Right renal pelvis (tissue), 4 donors: ENCODE results near the gene POMGNT2. TPM values are rescaled to one million over a fixed set of nuclear protein-coding genes. Genes with fewer than 3 reads are reported as not detected.
"Not testable (repeated sequence)": the region's sequence is repeated elsewhere in the genome, so short reads cannot be mapped to it uniquely, and the experiment has no call there.

Source experiments
- DNase-seq, 4 donors: peaks; one replicate each; pipeline ENCODE4 v3.0.0-alpha.2; 2013; ENCODE audit warnings: low read depth in 4 of 4, low spot score in 3 of 4, missing footprints in 1 of 4
- polyA plus RNA-seq, 4 donors: library from polyadenylated mRNA; unstranded; fragments of 120-200 nt; gene quantifications; one replicate each; pipeline ENCODE4 v1.2.1, GENCODE V29; 2013; ENCODE audit not compliant: insufficient read length in 4 of 4

Gene POMGNT2
- polyA plus RNA-seq, 4 donors, result 20.3 to 26.9 (median 21.7) TPM

DNA sequence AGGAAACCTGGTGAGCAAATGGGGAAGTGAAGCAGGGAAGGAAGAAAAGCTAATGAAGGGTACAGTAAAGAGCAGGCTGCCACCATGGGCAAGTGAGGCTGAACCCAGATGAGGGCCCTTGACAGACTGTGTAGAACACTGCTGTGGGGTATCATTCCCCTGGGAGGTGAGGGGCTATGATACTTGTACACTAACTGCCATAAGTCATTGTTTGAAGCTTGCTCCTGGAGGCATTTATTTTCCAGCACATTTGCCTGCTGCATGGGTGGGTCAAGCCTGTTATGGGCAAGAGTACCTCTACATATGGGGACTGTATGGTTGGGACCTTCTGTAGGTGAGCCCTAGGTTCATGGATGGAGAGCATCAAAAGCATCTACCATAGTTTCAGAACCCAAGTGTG is 57.4 kb downstream of the POMGNT2 start:
- DNase-seq, result no peak

- DNase-seq, result no peak
Measured at GRCh38 chr3:43046583-43046982, 59.3 kb downstream of the POMGNT2 start.

DNA sequence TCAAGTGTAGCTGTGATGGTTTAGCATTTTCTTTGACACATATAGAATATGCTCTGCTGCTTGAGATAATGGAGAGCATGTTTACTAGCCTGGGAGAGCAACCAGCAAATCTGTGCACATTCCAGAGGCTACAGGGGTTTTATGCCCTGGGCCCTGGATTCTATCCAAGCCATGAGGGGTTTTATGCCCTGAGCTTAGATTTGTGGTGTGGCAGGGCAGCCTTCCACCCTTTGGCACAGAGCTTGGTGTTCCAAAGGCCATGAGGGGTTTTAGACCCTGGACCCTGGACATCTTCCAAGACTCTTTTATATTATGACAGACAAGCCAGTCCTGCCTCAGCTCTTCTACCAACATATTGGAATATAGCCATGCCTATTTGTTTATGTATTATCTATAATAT is 60.8 kb downstream of the POMGNT2 start:
- not testable (repeated sequence) for DNase-seq

DNA sequence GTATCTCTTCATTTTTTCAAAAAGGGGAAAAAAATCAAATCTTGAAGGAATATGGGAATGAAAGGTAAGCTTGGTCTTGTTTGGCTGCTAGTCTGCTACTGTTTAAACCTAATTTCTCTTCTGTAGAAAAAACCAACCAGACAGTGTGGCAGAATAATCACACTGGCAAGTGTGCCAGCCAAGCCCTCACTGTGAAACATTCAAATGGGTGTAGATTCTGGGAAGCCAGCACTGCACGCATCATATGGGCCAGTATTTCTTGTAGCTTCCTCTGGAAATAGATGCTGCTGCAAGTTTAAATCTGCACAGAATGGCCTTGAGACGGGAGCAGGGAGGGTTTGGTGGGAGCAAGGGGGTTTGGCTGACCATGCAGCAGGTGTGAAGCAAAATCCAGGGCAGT is 62.1 kb downstream of the POMGNT2 start:
- DNase-seq, result no peak

GRCh38 chr3:43043071-43043766 is 62.7 kb downstream of the POMGNT2 start:
- DNase-seq, result no peak

GRCh38 chr3:43041517-43041916 is 64.4 kb downstream of the POMGNT2 start:
- DNase-seq, result no peak

- no peak for DNase-seq
Measured at GRCh38 chr3:43038010-43038409, 67.9 kb downstream of the POMGNT2 start.

GRCh38 chr3:43036621-43037423 is 69.1 kb downstream of the POMGNT2 start:
- DNase-seq, result no peak

- no peak for DNase-seq
Measured at GRCh38 chr3:43035801-43036365, 70.0 kb downstream of the POMGNT2 start.

GRCh38 chr3:43034911-43035310 is 71.0 kb downstream of the POMGNT2 start:
- DNase-seq, result no peak

- DNase-seq, result no peak
Measured at GRCh38 chr3:43034200-43034599, 71.7 kb downstream of the POMGNT2 start.

DNA sequence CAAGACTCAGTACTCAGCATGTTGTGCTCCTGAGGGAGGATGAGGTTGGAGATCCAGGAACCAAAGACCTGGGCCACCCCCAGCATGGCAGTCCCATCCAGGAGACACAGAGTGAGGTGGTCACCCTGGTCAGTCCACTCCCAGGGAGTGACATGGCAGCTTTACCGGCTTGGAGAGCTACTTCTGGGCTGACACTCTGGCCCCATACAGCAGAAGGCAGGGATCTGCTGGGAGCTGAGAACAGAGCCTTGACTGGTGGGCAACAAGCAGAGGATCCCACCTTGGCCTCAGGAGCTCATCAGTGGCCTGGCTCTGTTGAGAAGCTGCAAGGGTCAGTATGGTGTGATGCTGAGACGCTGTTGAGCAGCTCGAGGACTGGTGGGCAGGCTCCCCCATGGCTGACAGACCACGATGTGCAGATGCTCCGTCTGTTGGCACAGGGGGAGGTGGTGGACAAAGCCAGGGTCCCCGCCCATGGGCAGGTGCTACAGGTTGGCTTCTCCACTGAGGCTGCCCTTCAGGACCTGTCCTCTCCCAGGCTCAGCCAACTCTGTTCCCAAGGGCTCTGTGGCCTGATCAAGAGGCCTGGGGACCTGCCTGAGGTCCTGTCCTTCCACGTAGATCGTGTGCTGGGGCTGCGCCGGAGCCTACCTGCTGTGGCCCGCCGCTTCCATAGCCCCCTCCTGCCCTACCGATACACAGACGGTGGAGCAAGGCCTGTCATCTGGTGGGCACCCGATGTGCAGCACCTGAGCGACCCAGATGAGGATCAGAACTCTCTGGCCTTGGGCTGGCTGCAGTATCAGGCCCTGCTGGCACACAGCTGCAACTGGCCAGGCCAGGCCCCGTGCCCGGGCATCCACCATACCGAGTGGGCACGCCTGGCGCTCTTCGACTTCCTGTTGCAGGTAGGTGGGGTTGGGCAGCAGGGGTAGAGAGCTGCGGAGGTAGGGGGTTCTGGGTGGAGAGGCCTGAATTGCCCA is 72.9 kb downstream of the POMGNT2 start:
- no peak for DNase-seq

- DNase-seq, result peak in 3 of 4 donors; percentile 3 to 10 (median 4)
Measured at GRCh38 chr3:43031889-43032545, 73.9 kb downstream of the POMGNT2 start.

GRCh38 chr3:43031485-43031884 is 74.4 kb downstream of the POMGNT2 start:
- DNase-seq, result no peak

DNA sequence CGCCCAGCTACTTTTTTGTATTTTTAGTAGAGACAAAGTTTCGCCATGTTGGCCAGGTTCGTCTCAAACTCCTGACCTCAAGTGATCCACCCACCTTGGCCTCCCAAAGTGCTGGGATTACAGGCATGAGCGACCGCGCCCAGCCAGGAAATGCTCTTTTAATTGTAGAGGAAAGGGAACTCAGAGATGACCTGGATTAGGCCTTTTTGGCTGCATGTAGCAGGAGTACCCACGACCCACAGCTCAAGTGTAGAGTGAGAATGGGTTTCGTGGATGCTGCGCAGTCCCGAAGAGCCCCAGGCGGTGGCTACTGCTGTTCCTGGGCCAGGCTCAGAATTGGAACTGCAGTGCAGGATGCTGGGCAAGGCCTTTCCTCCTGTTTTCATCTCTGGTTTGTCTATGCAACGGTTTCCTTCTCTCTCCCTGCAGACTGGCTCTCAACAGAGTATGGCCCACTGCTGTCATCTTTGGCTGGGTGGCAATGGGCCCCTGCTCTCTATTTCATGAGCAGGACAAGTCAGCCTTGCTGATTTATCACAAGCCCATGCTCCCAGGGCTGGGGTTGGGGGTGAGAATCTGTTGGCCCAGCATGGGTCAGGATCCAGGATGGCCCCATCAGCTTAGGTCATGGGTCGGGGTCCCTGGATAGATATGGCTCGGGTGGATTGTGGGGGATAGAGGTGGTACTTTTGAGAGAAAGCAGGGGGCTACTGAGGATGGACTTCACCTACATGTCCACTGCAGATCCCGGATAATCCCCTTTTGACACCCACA is 75.5 kb downstream of the POMGNT2 start:
- DNase-seq, result no peak
